Measurements from ENCODE around the gene RB1.

Gene RB1

GRCh38 chr13:48528720-48529119 is 225.2 kb downstream of the RB1 start:
- no CpG with 5 or more reads among the region's 3 CpGs for WGBS, 2 experiments (ENCODE audit: insufficient coverage in 2 of 2)
- Histone ChIP-seq H3K9me3 (ENCODE audit: control insufficient read depth, low read length) (peaks cover 5% of the 10 kb centered on the region), H3K36me3 (ENCODE audit: control insufficient read depth, insufficient read depth, low read length) (no peaks in the 10 kb centered on the region), H3K4me1 (ENCODE audit: control insufficient read depth, insufficient read depth, low read length, poor library complexity, severe bottlenecking) (peaks cover 4% of the 10 kb centered on the region), H3K27ac (ENCODE audit: low read depth, low read length, severe bottlenecking) (no peak overlapping the region), H3K4me3 (ENCODE audit: extremely low read depth, insufficient read depth, low read length, poor library complexity, severe bottlenecking) (no peak overlapping the region)

GRCh38 chr13:48530833-48531232 is 227.3 kb downstream of the RB1 start:
- WGBS, 2 experiments (ENCODE audit: insufficient coverage in 2 of 2), result 98% methylated on average over 5 of the region's 6 CpGs
- H3K9me3 ChIP-seq (ENCODE audit: control insufficient read depth, low read length), result peaks cover 5% of the 10 kb centered on the region
- H3K4me3 ChIP-seq (ENCODE audit: extremely low read depth, insufficient read depth, low read length, poor library complexity, severe bottlenecking), result no peak overlapping the region
- no peaks in the 10 kb centered on the region for H3K36me3 ChIP-seq (ENCODE audit: control insufficient read depth, insufficient read depth, low read length)
- peaks cover 4% of the 10 kb centered on the region for H3K4me1 ChIP-seq (ENCODE audit: control insufficient read depth, insufficient read depth, low read length, poor library complexity, severe bottlenecking)
- H3K27ac ChIP-seq (ENCODE audit: low read depth, low read length, severe bottlenecking), result no peak overlapping the region

Data from mesodermal cell (in vitro differentiated cells).